Heart left ventricle (tissue), 13 donors: ENCODE data around the gene YIF1A.
"Not testable (repeated sequence)": the region's sequence is repeated elsewhere in the genome, so short reads cannot be mapped to it uniquely, and the experiment has no call there.

Experiments used
- CTCF ChIP-seq, 12 donors: fragments of 200-600 bp; sonication (generic) in 4 of 12; IDR thresholded peaks; one replicate each; pipeline versions ENCODE4 v1.5.0 to v1.8.0; 2018 to 2022; ENCODE audit warnings: antibody characterized with exemption in 12 of 12, mild to moderate bottlenecking in 5 of 12
- POLR2A ChIP-seq, 2 donors: fragments of 450-650 bp; IDR thresholded peaks; one replicate each; pipeline ENCODE4 v1.6.1; 2017; ENCODE audit warnings: antibody characterized with exemption in 2 of 2, mild to moderate bottlenecking in 2 of 2, moderate library complexity in 2 of 2
- donor health status: ischemic (EF 13 %, LVEDD 7.1; RV severe dilation, severe dysfunction).
- donor health status: DM: no; HTN: yes; CAD: no.
- donor health status: DM: no; HTN: no; CAD: no.
- donor health status: ischemic (EF 25% LVEDD 6.9; RV normal size, moderate dysfunction).
- donor health status: ischemic (EF 25% LVEDD 5.7; RV mildly dilated, moderate dysfunction).
- donor health status: ischemic (EF 35%, LVEDD 5.7; RV mildly dilated, moderate dysfunction).
- donor health status: nonischemic (EF 11% LVEDD 7.7; RV severe dilation, severe dysfunction).
- donor health status: DM: yes; HTN: yes; CAD: no.
- donor health status: PGD.
- donor health status: ischemic (EF 29% LVEDD 5.4; RV normal size, mild dysfunction).
- donor health status: nonischemic (EF 23%, LVEDD 6.1; RV moderate dilation, normal function).

DNA sequence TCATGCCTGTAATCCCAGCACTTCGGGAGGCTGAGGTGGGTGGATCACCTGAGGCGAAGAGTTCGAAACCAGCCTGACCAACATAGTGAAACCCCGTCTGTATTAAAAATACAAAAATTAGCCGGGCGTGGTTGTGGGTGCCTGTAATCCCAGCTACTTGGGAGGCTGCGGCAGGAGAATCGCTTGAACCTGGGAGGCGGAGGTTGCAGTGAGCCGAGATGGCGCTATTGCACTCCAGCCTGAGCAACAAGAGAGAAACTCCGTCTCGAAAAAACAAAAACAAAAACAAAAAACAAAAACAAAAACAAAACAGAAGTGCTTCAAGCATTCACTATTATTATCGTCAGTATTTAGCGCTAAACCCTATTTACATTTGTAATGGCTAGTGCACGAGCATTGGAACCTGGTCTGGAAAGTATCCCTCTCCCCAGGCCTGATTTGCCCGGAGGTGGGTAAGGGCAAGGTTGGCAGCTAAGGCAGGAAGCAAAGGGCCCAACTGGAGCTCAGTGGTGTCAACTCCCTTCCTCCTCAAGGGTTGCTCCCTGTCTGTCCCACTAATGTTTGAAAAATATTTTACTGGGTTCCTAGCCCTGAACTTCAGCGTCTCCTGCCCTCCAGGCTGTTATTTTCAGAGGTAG, 22.0 kb upstream of the YIF1A start:
- TF ChIP-seq CTCF, POLR2A (IDR thresholded peaks at IDR 0.05): not testable (repeated sequence)
